ENCODE results near the gene NHLH1. TPM values are rescaled to one million over a fixed set of nuclear protein-coding genes. Genes with fewer than 3 reads are reported as not detected.

Gene NHLH1
- total RNA-seq, 4 donors from 2014 or later: not detected

GRCh38 chr1:160419838-160420169, 52.9 kb downstream of the NHLH1 start:
- intact Hi-C loops (cut with DNase I): no loop called here
- WGBS: 100% methylated on average over 3 of the region's 4 CpGs
- Histone ChIP-seq H3K27me3 (no peaks in the 10 kb centered on the region), H3K4me3 (no peak overlapping the region), H3K27ac (replicated peaks in 1 of 4) (no peak overlapping the region), H3K9me3 (no peaks in the 10 kb centered on the region), H3K4me1 (no peaks in the 10 kb centered on the region), H3K36me3 (peaks cover 0 to 81% (median 32%) of the 10 kb centered on the region in 4 donors)
- TF ChIP-seq POLR2AphosphoS5 (IDR thresholded peaks at IDR 0.05): no peak
- no peak for TF ChIP-seq EP300 (IDR thresholded peaks at IDR 0.05)
- TF ChIP-seq POLR2A (IDR thresholded peaks at IDR 0.05; ENCODE audit: low read depth): no peak
- TF ChIP-seq CTCF (IDR thresholded peaks at IDR 0.05): no peak
- no peak for DNase-seq (ENCODE audit: extremely low spot score)

DNA sequence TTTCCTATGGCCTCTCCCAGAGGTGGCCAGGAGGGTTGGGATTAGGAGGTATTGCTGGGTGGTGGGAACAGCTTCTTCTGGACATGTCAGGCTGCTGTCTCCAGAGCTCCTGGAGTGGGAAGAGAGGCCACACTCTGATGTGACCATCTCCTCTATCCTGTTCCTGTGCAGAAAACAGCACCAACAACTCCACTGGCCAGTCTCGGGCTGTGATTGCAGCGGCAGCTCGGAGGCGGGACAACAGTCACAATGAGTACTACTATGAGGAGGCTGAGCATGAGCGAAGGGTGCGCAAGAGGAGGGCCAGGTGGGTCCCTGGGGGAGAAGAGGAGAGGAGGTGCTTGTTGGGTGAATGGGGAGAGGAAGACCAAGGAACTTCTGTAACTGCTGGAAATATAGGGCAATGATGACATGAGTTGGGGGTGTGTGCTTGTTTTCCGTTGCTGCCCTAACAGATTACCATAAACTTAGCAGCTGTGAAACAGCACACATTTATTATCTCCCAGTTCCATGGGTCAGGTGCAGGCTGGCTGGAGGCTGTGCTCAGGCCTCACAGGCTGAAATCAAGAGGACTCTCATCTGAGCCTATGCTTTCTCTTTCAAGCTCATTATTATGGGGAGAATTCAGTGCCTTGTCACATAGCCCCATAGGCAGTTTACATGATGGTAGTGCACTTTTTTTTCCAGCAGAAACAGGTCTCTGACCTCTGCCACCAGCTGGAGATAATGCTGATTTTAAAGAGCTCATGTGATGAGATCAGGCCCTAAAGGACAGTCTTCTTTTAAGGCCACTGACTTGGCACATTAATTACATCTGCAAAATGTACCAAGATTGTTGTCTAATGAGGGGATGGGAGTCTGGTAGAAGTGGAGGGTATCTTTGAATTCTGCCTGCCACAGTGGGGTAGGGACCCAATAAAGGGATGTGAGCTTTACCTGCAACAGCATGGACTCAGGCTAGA, 54.3 kb downstream of the NHLH1 start:
- H3K36me3 ChIP-seq: peaks cover 0 to 86% (median 44%) of the 10 kb centered on the region in 4 donors
- no peaks in the 10 kb centered on the region for H3K4me1 ChIP-seq
- H3K9me3 ChIP-seq: no peaks in the 10 kb centered on the region
- intact Hi-C loops (cut with DNase I): no loop called here
- H3K27me3 ChIP-seq: no peaks in the 10 kb centered on the region
- DNase-seq (ENCODE audit: extremely low spot score): no peak
- WGBS: 90% methylated on average over 7 of the region's 7 CpGs
- no peak overlapping the region for H3K27ac ChIP-seq (replicated peaks in 1 of 4)
- H3K4me3 ChIP-seq: no peak overlapping the region
- TF ChIP-seq CTCF (IDR thresholded peaks at IDR 0.05) (no peak), POLR2A (IDR thresholded peaks at IDR 0.05; ENCODE audit: low read depth) (no peak), EP300 (IDR thresholded peaks at IDR 0.05) (no peak), POLR2AphosphoS5 (IDR thresholded peaks at IDR 0.05) (no peak)

- H3K4me3 ChIP-seq: no peak overlapping the region
- intact Hi-C loops (cut with DNase I): no loop called here
- no peak for TF ChIP-seq POLR2A (IDR thresholded peaks at IDR 0.05; ENCODE audit: low read depth)
- no peak for TF ChIP-seq EP300 (IDR thresholded peaks at IDR 0.05)
- TF ChIP-seq POLR2AphosphoS5 (IDR thresholded peaks at IDR 0.05): no peak
- no peak for TF ChIP-seq CTCF (IDR thresholded peaks at IDR 0.05)
- H3K4me1 ChIP-seq: no peaks in the 10 kb centered on the region
- no peak for DNase-seq (ENCODE audit: extremely low spot score)
- H3K36me3 ChIP-seq: peaks cover 0 to 85% (median 44%) of the 10 kb centered on the region in 4 donors
- H3K27me3 ChIP-seq: no peaks in the 10 kb centered on the region
- no peak overlapping the region for H3K27ac ChIP-seq (replicated peaks in 1 of 4)
- H3K9me3 ChIP-seq: no peaks in the 10 kb centered on the region
- WGBS: 89% methylated on average over 5 of the region's 5 CpGs
Measured at GRCh38 chr1:160421881-160422280, 55.0 kb downstream of the NHLH1 start.

Small RNAs within 50 kb of the gene (small RNA-seq; reads per million reads assigned to genes)
- gene RF00019: 0 reads per million in 3 donors
- 0 reads per million in 3 donors for gene RNU4-42P

Other genes starting within 250 kb of the NHLH1 start
- 1 to 10 TPM in 1 of 4 donors, under 1 TPM in 2, not detected in 1; 0.17 to 2.1 (median 0.98) TPM for gene ATP1A4, start 215.5 kb upstream of the NHLH1 start, total RNA-seq
- gene CASQ1, start 176.5 kb upstream of the NHLH1 start, total RNA-seq: 1 to 10 TPM; 2.9 to 4.9 (median 4.6) TPM
- gene PEA15, start 161.7 kb upstream of the NHLH1 start, total RNA-seq: 100 to 1,000 TPM; 161 to 286 (median 239) TPM
- gene DCAF8, start 104.5 kb upstream of the NHLH1 start, total RNA-seq: 100 to 1,000 TPM; 111 to 191 (median 172) TPM
- 10 to 100 TPM; 43.6 to 54.2 (median 46.1) TPM for gene PEX19, start 81.9 kb upstream of the NHLH1 start, total RNA-seq
- gene COPA, start 23.8 kb upstream of the NHLH1 start, total RNA-seq: 100 to 1,000 TPM; 108 to 125 (median 116) TPM
- 10 to 100 TPM; 45.6 to 59.7 (median 52.1) TPM for gene NCSTN, start 23.7 kb upstream of the NHLH1 start, total RNA-seq
- gene VANGL2, start 33.5 kb downstream of the NHLH1 start, total RNA-seq: 1 to 10 TPM; 1.2 to 5.8 (median 3.7) TPM
- gene SLAMF6, start 156.2 kb downstream of the NHLH1 start, total RNA-seq: 1 to 10 TPM in 2 of 4 donors, under 1 TPM in 2; 0.19 to 1.4 (median 0.87) TPM
- gene CD84, start 212.4 kb downstream of the NHLH1 start, total RNA-seq: 1 to 10 TPM; 2.7 to 7.3 (median 4.7) TPM

All from esophagus muscularis mucosa (tissue), 4 donors.